ENCODE results near the gene NELFE. TPM values are rescaled to one million over a fixed set of nuclear protein-coding genes. Genes with fewer than 3 reads are reported as not detected.

The NELFE gene
- total RNA-seq, 4 donors from 2014 or later = 74.1 to 101 (median 88.6) TPM

GRCh38 chr6:31966997-31967925 is 8.5 kb upstream of the NELFE start:
- TF ChIP-seq CTCF (IDR thresholded peaks at IDR 0.05) = no peak
- TF ChIP-seq EP300 (IDR thresholded peaks at IDR 0.05) = no peak
- TF ChIP-seq POLR2A (IDR thresholded peaks at IDR 0.05) = no peak
- Histone ChIP-seq H3K27ac (no peak overlapping the region), H3K4me3 (no peak overlapping the region), H3K36me3 (peaks cover 0 to 87% (median 46%) of the 10 kb centered on the region in 3 donors), H3K4me1 (peaks cover 0 to 20% (median 7%) of the 10 kb centered on the region in 4 donors), H3K27me3 (no peaks in the 10 kb centered on the region), H3K9me3 (no peaks in the 10 kb centered on the region)
- no peak for DNase-seq (ENCODE audit: low spot score in 2 of 2)
- 84 to 88% methylated on average over 10 of the region's 10 CpGs for WGBS, 2 donors

- Histone ChIP-seq H3K27me3 (no peaks in the 10 kb centered on the region), H3K27ac (no peak overlapping the region), H3K4me1 (peaks cover 0 to 18% (median 7%) of the 10 kb centered on the region in 4 donors), H3K9me3 (no peaks in the 10 kb centered on the region), H3K4me3 (no peak overlapping the region), H3K36me3 (peaks cover 0 to 94% (median 49%) of the 10 kb centered on the region in 3 donors)
- WGBS, 2 donors = 83 to 93% methylated on average over 7 of the region's 7 CpGs
- DNase-seq (ENCODE audit: low spot score in 2 of 2) = no peak
- TF ChIP-seq POLR2A (IDR thresholded peaks at IDR 0.05) (no peak), CTCF (IDR thresholded peaks at IDR 0.05) (no peak), EP300 (IDR thresholded peaks at IDR 0.05) (no peak)
These were observed 7.7 kb upstream of the NELFE start for GRCh38 chr6:31966506-31966905.

GRCh38 chr6:31965700-31966099 is 6.9 kb upstream of the NELFE start:
- peaks cover 0 to 10% (median under 1%) of the 10 kb centered on the region in 4 donors for H3K4me1 ChIP-seq
- WGBS, 2 donors = 89 to 90% methylated on average over 12 to 13 of the region's 13 CpGs
- H3K27ac ChIP-seq = no peak overlapping the region
- no peak for DNase-seq (ENCODE audit: low spot score in 2 of 2)
- peaks cover 0 to 100% (median 56%) of the 10 kb centered on the region in 3 donors for H3K36me3 ChIP-seq
- no peak overlapping the region for H3K4me3 ChIP-seq
- H3K27me3 ChIP-seq = no peaks in the 10 kb centered on the region
- TF ChIP-seq POLR2A (IDR thresholded peaks at IDR 0.05) (no peak), EP300 (IDR thresholded peaks at IDR 0.05) (no peak), CTCF (IDR thresholded peaks at IDR 0.05) (no peak)
- no peaks in the 10 kb centered on the region for H3K9me3 ChIP-seq

- no peak for DNase-seq (ENCODE audit: low spot score in 2 of 2)
- no peaks in the 10 kb centered on the region for H3K9me3 ChIP-seq
- peaks cover 0 to 89% (median 49%) of the 10 kb centered on the region in 3 donors for H3K36me3 ChIP-seq
- peaks cover 0 to 13% (median 7%) of the 10 kb centered on the region in 4 donors for H3K4me1 ChIP-seq
- no peak overlapping the region for H3K4me3 ChIP-seq
- no peak overlapping the region for H3K27ac ChIP-seq
- 90 to 94% methylated on average over 15 to 19 of the region's 19 CpGs for WGBS, 2 donors
- H3K27me3 ChIP-seq = no peaks in the 10 kb centered on the region
- TF ChIP-seq EP300 (IDR thresholded peaks at IDR 0.05) = no peak
These were observed 5.2 kb upstream of the NELFE start for GRCh38 chr6:31963921-31964320.

- no peaks in the 10 kb centered on the region for H3K27me3 ChIP-seq
- no peak for DNase-seq (ENCODE audit: low spot score in 2 of 2)
- TF ChIP-seq POLR2A (IDR thresholded peaks at IDR 0.05) (no peak), EP300 (IDR thresholded peaks at IDR 0.05) (no peak), CTCF (IDR thresholded peaks at IDR 0.05) (no peak)
- H3K36me3 ChIP-seq = peaks cover 3 to 74% (median 44%) of the 10 kb centered on the region in 3 donors
- peaks cover 0 to 32% (median 19%) of the 10 kb centered on the region in 4 donors for H3K4me1 ChIP-seq
- WGBS, 2 donors = 92 to 95% methylated on average over 12 of the region's 12 CpGs
- no peak overlapping the region for H3K27ac ChIP-seq
- H3K9me3 ChIP-seq = no peaks in the 10 kb centered on the region
- H3K4me3 ChIP-seq = no peak overlapping the region
These were observed 2.8 kb upstream of the NELFE start for GRCh38 chr6:31961616-31962015.

Data from tibial nerve (tissue), 4 donors.